GM23338 (cell line): ENCODE data around the gene SHPK.

Experiments used
- EZH2 ChIP-seq: fragments of 200-600 bp; sonication (generic); IDR thresholded peaks from one replicate; pipeline ENCODE4 v1.8.0; 2017; ENCODE audit warnings: antibody characterized with exemption, mild to moderate bottlenecking, low read depth; ENCODE audit not compliant: unreplicated experiment
- POLR2AphosphoS5 ChIP-seq: IDR thresholded peaks from 2 replicates; pipeline ENCODE4 v1.6.1; 2016; ENCODE audit warnings: antibody characterized with exemption, low read depth
- REST ChIP-seq: IDR thresholded peaks from one replicate; pipeline ENCODE4 v1.6.1; 2018; ENCODE audit warnings: antibody characterized with exemption; ENCODE audit not compliant: unreplicated experiment
- TF ChIP-seq, protein P1 (sequence below), 2 experiments: fragments of 200-600 bp in 1 of 2; sonication (generic) in 1 of 2; conservative IDR thresholded peaks; 2 replicates each; pipeline versions ENCODE4 v1.5.1 to v1.6.1; 2016 to 2017; ENCODE audit warnings: antibody characterized with exemption in 2 of 2, low read depth in 2 of 2, mild to moderate bottlenecking in 2 of 2, moderate library complexity in 1 of 2

DNA sequence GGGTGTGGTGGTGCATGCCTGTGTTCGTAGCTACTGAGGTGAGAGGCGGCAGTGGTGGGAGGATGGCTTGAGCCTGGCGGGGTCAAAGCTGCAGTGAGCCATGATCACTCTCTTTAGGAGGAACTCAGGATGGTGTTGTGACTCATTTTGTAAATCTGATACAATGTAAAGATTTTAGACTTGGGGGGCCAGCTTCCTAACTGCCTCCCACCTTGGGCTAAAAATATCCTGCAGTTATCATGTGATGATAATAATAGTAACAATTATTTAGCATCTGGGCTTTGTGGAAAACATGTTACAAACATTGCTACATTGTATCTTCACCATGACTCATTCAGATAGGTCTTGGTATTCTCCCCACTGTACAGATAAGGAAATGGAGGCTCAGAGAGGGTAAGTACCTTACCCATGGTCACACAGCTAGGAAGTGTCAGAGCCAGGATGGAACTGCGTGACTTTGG lies 7.9 kb upstream of the SHPK start:
- TF ChIP-seq, protein P1, sequence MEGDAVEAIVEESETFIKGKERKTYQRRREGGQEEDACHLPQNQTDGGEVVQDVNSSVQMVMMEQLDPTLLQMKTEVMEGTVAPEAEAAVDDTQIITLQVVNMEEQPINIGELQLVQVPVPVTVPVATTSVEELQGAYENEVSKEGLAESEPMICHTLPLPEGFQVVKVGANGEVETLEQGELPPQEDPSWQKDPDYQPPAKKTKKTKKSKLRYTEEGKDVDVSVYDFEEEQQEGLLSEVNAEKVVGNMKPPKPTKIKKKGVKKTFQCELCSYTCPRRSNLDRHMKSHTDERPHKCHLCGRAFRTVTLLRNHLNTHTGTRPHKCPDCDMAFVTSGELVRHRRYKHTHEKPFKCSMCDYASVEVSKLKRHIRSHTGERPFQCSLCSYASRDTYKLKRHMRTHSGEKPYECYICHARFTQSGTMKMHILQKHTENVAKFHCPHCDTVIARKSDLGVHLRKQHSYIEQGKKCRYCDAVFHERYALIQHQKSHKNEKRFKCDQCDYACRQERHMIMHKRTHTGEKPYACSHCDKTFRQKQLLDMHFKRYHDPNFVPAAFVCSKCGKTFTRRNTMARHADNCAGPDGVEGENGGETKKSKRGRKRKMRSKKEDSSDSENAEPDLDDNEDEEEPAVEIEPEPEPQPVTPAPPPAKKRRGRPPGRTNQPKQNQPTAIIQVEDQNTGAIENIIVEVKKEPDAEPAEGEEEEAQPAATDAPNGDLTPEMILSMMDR (conservative IDR thresholded peaks at IDR 0.05; ENCODE audit: low read depth in 2 of 2), result no peak
- no peak for TF ChIP-seq POLR2AphosphoS5
- no peak for TF ChIP-seq EZH2
- no peak for TF ChIP-seq REST
